C4-2B (cell line): ENCODE measurements around the gene SLC38A5.
"Not testable (repeated sequence)": the region's sequence is repeated elsewhere in the genome, so short reads cannot be mapped to it uniquely, and the experiment has no call there.

Experiments used
- H3K27ac ChIP-seq: fragments of 450-650 bp; 2 replicates; pipeline ENCODE4 v1.5.1; 2017
- ZFX ChIP-seq: fragments of 450-650 bp; IDR thresholded peaks from 2 replicates; pipeline ENCODE4 v1.6.1; 2017
- TF ChIP-seq, protein P1 (sequence below): fragments of 450-650 bp; conservative IDR thresholded peaks from 2 replicates; pipeline ENCODE4 v1.5.1; 2017; ENCODE audit warnings: mild to moderate bottlenecking

The SLC38A5 gene

GRCh38 chrX:48459483-48459882, 10.6 kb downstream of the SLC38A5 start:
- H3K27ac ChIP-seq = no peak overlapping the region
- no peak for TF ChIP-seq ZFX
- TF ChIP-seq, protein P1, sequence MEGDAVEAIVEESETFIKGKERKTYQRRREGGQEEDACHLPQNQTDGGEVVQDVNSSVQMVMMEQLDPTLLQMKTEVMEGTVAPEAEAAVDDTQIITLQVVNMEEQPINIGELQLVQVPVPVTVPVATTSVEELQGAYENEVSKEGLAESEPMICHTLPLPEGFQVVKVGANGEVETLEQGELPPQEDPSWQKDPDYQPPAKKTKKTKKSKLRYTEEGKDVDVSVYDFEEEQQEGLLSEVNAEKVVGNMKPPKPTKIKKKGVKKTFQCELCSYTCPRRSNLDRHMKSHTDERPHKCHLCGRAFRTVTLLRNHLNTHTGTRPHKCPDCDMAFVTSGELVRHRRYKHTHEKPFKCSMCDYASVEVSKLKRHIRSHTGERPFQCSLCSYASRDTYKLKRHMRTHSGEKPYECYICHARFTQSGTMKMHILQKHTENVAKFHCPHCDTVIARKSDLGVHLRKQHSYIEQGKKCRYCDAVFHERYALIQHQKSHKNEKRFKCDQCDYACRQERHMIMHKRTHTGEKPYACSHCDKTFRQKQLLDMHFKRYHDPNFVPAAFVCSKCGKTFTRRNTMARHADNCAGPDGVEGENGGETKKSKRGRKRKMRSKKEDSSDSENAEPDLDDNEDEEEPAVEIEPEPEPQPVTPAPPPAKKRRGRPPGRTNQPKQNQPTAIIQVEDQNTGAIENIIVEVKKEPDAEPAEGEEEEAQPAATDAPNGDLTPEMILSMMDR = no peak

DNA sequence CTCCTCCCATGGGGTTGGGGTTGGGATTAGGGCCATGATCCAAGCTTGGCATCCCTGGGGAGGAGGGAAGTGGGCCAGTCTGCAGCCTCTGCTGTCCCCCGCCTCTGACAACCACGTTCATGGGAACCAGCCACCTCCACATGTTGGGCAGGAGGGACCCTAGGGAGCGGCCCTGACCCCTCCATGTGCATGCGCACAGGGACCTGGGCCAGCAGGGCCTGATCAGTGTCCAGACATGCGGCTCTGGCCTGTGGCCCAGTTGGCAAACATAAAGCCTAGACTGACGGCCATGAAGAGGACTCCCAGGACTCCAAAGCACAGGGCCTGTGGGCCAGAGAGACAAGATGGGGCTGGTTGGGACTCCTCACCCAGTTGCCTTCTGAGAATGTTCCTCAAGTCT, 11.3 kb downstream of the SLC38A5 start:
- no peak overlapping the region for H3K27ac ChIP-seq
- no peak for TF ChIP-seq ZFX
- TF ChIP-seq, protein P1 = no peak

GRCh38 chrX:48456628-48457331, 13.3 kb downstream of the SLC38A5 start:
- TF ChIP-seq ZFX = no peak

DNA sequence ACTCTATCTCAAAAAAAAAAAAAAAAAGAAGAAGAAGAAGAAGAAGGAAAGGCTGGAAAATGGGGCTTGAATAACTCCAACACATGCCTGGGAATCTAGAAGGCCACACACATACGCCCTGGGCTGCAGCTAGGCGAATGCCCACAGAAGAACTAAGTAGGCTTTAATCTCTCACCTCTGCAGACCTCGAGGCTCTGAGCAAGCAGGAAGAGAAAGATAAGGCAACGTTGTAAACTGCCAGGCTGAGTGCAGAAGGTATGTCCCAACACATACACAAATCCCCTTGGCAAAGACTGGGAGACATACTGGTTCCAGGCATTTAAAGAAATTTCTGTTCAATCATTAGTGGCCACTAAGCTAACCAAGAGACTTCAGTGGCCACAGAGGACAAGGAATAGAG, 18.4 kb downstream of the SLC38A5 start:
- no peak overlapping the region for H3K27ac ChIP-seq
- TF ChIP-seq, protein P1 = no peak
- no peak for TF ChIP-seq ZFX

More at GRCh38 chrX:48456628-48457331, 13.3 kb downstream of the SLC38A5 start:
- H3K27ac ChIP-seq = no peak overlapping the region

DNA sequence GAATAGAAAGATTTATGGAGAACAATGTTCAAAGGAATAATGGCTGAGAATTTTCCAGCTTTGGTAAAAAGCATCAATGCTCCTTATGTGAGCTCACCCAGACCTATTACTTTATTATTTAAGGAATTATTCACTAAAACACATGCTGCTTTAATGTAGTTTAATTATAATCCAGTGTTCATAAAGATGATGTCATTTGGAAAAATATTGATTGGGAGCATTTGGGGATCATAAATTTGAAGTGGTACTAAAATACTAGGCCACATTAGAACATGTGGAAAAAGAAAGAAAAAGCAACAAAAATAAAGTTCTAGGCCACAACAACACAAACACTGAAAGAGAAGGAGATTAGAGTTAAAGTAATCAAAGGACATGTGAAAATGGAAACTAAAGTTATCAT, 20.0 kb downstream of the SLC38A5 start:
- no peak overlapping the region for H3K27ac ChIP-seq
- TF ChIP-seq, protein P1 = no peak
- no peak for TF ChIP-seq ZFX

DNA sequence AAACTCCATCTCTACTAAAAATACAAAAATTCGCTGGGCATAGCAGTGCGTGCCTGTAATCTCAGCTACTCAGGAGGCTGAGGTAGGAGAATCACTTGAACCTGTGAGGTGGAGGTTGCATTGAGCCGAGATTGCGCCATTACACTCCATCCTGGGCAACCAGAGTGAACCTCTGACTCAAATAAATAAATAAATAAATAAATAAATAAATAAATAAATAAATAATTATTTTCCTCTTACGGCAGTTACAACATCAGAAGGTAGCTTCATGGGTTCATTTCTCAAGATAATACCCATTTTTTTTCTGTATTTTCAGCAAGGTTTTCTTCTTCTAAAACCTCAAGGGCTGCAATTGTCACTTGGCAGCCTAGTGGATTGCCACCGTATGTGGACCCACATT, 22.9 kb downstream of the SLC38A5 start:
- not testable (repeated sequence) for H3K27ac ChIP-seq

DNA sequence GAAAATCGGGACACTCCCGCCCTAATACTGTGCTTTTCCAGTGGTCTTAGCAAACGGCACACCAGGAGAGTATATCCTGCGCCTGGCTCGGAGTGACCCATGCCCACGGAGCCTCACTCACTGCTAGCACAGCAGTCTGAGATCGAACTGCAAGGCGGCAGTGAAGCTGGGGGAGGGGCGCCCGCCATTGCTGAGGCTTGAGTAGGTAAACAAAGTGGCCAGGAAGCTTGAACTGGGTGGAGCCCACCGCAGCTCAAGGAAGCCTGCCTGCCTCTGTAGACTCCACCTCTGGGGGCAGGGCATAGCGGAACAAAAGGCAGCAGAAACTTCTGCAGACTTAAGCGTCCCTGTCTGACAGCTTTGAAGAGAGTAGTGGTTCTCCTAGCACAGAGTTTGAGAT, 36.3 kb downstream of the SLC38A5 start:
- H3K27ac ChIP-seq = not testable (repeated sequence)

DNA sequence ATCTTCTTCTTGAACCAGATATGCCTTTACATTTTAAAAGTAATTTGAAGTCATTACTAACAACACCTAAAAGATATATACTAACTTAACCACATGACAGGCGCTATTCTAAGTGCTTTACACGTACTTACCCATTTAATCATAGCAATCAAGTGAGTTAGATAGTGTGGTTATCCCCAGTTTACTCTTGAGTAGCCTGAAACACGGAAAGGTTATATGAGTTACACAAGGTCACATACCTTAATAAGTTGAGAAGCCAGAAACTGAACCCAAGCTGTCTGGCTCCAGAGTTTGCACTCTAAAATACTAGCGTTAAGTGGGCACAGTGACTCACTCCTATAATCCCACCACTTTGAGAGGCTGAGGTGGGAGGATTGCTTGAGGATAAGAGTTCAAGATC, 39.9 kb downstream of the SLC38A5 start:
- not testable (repeated sequence) for H3K27ac ChIP-seq

DNA sequence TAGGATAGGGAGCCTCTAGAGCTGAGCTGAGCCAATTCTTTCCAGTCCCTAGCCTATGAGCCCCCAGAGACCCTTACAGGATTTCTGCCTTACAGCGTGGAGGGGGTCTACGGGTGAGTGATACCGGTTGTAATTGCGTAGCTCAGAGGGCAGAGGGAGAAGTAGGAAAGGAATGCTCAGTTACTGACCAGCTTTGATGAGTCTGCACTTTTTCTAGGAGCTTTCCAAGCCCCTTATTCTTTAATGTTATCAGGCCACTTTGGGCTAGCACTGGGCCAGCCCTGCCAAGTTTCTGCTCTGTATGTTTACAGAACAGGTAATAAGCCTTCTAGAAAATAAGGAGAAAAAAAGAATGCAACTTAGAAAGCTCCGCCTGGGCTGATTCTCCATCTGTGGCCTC, 40.5 kb downstream of the SLC38A5 start:
- H3K27ac ChIP-seq = not testable (repeated sequence)

- H3K27ac ChIP-seq = not testable (repeated sequence)
Observed at GRCh38 chrX:48427027-48427716, 42.9 kb downstream of the SLC38A5 start.

DNA sequence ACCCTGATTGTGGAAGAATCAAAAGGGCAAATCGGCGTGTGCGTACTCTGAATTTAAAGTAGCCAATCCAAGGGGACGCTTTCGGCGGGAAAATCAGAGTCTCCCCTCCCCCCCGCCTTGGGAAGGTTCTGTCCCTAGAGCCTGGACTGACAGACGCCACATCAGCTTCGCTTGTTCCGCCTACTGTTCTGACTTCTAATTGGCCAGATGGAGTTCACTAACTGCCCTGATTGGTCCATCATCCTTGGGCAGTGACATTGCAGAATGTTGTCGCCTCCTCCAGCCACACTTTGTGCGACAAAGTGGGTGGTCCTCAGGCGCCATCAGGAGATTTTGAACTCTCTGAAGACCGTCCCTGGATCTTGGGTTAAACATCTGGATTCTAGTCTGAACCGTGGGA, 58.2 kb downstream of the SLC38A5 start, which contains the start of gene SSX4B:
TSS of gene SSX4B (minus strand) at position 101 of the 400 bp plus-strand sequence. CDS start 588 bp downstream, outside the sequence.
- not testable (repeated sequence) for H3K27ac ChIP-seq
